NB4 (cell line): ENCODE measurements around the gene EML4.
"Not testable (repeated sequence)": the region's sequence is repeated elsewhere in the genome, so short reads cannot be mapped to it uniquely, and the experiment has no call there.

Source experiments
- DNase-seq: peaks from one replicate; pipeline ENCODE4 v3.0.0; 2010; ENCODE audit warnings: low read depth
- H3K4me3 ChIP-seq: one replicate; pipeline ENCODE4 v1.5.1; 2011; ENCODE audit warnings: mild to moderate bottlenecking, low read depth, low read length, moderate library complexity
- CTCF ChIP-seq: IDR thresholded peaks from one replicate; pipeline ENCODE4 v1.5.1; 2012; ENCODE audit warnings: low read depth, low read length
- MAX ChIP-seq: IDR thresholded peaks from 2 replicates; pipeline ENCODE4 v1.6.1; 2011; ENCODE audit warnings: low read depth, low read length
- MYC ChIP-seq: IDR thresholded peaks from 2 replicates; pipeline ENCODE4 v1.6.1; 2011; ENCODE audit warnings: low read depth, low read length
- POLR2A ChIP-seq: IDR thresholded peaks from 2 replicates; pipeline ENCODE4 v1.6.1; 2011; ENCODE audit warnings: mild to moderate bottlenecking; ENCODE audit not compliant: insufficient read length; ENCODE audit errors: extremely low read depth

Gene EML4

GRCh38 chr2:42329736-42330135 lies 160.6 kb downstream of the EML4 start:
- no peak for TF ChIP-seq CTCF
- TF ChIP-seq POLR2A: no peak
- TF ChIP-seq MAX: no peak
- TF ChIP-seq MYC: no peak
- H3K4me3 ChIP-seq: no peak overlapping the region
- no peak for DNase-seq

GRCh38 chr2:42331569-42332284 lies 162.6 kb downstream of the EML4 start:
- TF ChIP-seq POLR2A (no peak), CTCF (no peak), MYC (no peak), MAX (no peak)
- H3K4me3 ChIP-seq: no peak overlapping the region
- DNase-seq: no peak

- no peak for DNase-seq
- no peak overlapping the region for H3K4me3 ChIP-seq
- TF ChIP-seq POLR2A (no peak), CTCF (no peak), MAX (no peak), MYC (no peak)
Measured at GRCh38 chr2:42332575-42332974, 163.4 kb downstream of the EML4 start.

GRCh38 chr2:42333579-42333978 lies 164.4 kb downstream of the EML4 start:
- TF ChIP-seq CTCF (no peak), POLR2A (no peak), MAX (no peak), MYC (no peak)
- DNase-seq: no peak
- no peak overlapping the region for H3K4me3 ChIP-seq

- no peak overlapping the region for H3K4me3 ChIP-seq
- no peak for DNase-seq
- TF ChIP-seq MYC (no peak), POLR2A (no peak), MAX (no peak), CTCF (no peak)
Measured at GRCh38 chr2:42334220-42334619, 165.1 kb downstream of the EML4 start.

- not testable (repeated sequence) for DNase-seq, H3K4me3 ChIP-seq
Measured at GRCh38 chr2:42334865-42335264, 165.7 kb downstream of the EML4 start.
